ENCODE data around the gene CACNA2D3.

Gene CACNA2D3

DNA sequence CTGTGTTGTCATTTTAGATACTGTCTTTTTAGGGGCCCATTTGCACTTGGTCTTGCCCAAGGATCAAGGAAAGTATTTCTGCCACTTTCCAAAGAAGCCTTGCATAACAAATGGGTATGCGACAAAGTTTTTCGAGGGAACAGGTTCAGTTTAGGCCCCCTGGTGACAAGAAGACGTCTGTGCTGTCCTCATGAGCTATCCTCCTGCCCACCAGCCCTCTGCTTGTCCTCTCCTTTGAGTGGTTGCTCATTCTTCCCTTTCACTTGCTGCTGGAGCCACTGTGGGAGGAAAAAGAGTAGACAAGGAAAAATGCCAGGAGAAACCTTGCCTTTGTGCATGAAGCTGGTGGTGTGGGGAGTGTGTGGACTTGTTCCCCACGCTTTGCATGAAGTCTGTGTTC, 171.9 kb downstream of the CACNA2D3 start:
- no peak for DNase-seq

DNA sequence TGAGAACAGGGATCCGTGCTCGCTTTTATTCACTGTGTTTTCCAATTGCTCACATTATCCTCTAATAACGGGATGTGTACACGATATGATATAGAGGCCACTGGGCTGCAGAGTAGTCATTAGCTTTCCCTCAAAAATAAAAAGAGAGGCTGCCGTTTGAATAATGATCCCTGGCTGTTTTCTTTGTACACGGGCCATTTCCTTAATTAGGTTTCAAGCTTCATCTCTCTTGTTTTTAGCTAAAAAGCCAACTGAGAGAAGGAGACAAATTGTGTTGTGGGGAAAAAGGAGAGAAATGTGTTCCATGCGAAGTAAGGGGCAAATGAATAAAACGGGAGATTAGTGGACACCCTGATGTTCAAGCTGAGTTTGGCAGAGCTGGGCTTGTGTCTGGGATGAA, 174.2 kb downstream of the CACNA2D3 start:
- DNase-seq: no peak

GRCh38 chr3:54299169-54299935, 177.0 kb downstream of the CACNA2D3 start:
- DNase-seq: no peak

DNA sequence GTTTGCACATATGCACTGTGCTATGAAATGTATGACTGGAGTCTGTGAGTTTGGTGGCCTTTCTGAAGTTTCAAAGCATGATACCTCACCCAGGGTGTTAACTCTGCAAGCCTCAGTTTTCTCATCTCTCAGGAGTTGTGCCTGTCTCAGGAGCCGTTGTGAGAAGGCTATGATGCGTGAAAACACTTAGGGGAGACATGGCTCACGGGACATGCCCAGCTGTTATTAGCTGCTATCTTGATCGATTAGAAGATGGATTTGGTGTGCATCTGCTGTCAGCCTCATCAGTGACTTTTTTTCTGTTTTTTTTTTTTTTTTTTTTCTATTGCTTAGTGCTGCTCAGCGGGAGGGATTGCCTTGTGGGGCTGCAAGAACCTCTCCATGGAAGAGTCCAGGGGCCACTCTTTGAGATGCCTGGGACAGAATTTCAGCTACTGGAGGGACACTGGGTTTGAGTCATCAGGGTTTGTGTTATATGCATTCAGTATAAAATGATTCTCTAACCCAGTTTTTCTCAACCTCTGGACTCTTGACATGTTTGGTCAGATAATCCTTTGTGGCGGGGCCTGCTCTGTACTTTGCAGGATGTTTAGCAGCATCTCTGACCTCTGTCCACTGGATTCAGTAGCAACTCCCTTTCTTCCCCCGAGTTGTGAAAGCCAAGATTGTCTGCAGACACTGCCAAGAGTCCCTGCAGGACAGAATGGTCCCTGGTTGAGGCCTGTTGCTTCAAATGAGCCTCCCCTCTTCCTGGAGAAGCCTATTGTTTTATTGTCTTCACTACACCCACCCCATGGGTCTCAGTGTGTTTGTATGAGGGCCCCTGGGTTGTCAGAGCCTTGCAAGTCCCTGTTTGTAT, 181.4 kb downstream of the CACNA2D3 start:
- DNase-seq: no peak

DNA sequence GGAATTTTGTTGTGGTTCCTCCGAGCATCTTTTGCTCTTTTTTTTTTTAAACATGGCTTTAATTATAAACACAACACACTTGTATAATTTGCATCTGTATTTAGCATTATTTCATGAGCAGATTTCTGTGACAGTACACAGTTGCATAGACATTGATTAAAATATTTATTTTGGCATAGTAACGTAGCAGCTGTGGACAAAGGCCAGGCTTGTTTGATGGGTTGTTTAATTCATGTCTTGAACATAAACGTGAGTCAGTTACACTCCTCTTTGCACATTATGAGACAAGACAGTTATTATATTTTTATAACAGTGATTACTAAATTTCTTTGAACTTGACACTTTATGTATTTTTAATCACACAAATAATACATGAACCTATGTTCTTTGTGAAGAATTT, 182.5 kb downstream of the CACNA2D3 start:
- no peak for DNase-seq

GRCh38 chr3:54305409-54306099, 183.2 kb downstream of the CACNA2D3 start:
- no peak for DNase-seq

GRCh38 chr3:54307566-54308180, 185.3 kb downstream of the CACNA2D3 start:
- no peak for DNase-seq

- no peak for DNase-seq
These were observed 187.2 kb downstream of the CACNA2D3 start for GRCh38 chr3:54309601-54310000.

GRCh38 chr3:54311211-54311747, 188.9 kb downstream of the CACNA2D3 start:
- DNase-seq: no peak

- no peak for DNase-seq
These were observed 190.0 kb downstream of the CACNA2D3 start for GRCh38 chr3:54312156-54312899.

GRCh38 chr3:54313418-54313817, 191.1 kb downstream of the CACNA2D3 start:
- DNase-seq: no peak

DNA sequence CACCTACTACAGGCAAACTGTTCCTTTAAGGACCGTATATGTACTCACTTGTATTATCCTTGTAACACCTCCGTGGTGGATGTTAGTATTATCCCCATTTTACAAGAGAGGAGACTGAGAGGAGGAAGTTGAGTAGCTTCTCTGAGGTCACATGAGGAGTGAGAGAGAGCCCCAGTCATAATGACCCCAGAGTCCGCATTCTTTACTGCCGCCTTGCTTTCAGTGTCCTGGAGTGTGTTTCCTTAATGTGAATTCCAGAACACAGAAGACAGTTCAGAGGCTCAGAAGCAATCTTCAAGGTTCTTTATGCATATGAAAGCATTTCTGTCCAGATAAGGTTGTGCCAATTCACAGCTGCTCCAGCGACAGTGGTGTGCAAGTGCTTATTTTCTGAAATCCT, 199.2 kb downstream of the CACNA2D3 start:
- no peak for DNase-seq

GRCh38 chr3:54322354-54322753, 200.0 kb downstream of the CACNA2D3 start:
- DNase-seq: no peak

- DNase-seq: no peak
These were observed 201.8 kb downstream of the CACNA2D3 start for GRCh38 chr3:54324103-54324502.

GRCh38 chr3:54326951-54327350, 204.6 kb downstream of the CACNA2D3 start:
- DNase-seq: no peak

GRCh38 chr3:54331341-54331740, 209.0 kb downstream of the CACNA2D3 start:
- DNase-seq: no peak

DNA sequence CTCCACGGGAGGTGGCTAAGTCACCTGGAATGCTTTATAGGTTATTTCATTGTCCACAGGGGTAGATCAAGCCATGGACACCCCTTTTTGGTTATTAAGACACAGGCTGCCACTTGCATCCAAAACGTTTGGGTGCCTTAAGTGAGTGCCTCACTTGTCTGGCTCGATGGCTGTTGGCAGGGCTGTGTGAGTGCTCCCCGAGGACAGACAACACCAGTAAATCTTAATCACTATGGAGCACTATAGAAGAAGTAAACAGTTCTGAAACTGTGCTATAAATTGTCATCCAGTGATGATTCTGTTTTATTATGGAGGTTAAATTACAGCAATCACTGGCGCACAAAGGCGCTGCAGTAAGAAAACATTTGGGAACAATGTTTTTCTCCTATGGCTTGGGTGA, 215.5 kb downstream of the CACNA2D3 start:
- DNase-seq: no peak

DNA sequence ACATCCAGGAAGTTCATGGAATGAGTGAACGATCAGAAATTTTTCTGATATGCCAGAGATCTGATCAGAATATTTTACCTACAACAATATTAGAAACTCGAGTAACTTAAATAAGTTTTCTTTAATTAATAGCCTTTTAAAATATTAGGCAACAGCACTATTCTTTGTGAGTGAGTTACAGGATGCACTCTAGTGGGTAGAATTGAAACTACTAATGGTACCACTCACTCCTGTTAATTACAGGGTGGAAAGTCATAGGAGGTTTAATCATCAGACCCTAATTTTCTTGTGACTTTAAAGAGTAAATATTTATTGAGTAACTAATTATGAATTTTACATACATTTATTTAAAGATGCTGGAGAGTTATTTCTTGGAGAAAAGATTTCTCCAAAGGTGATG, 217.3 kb downstream of the CACNA2D3 start:
- no peak for DNase-seq

DNA sequence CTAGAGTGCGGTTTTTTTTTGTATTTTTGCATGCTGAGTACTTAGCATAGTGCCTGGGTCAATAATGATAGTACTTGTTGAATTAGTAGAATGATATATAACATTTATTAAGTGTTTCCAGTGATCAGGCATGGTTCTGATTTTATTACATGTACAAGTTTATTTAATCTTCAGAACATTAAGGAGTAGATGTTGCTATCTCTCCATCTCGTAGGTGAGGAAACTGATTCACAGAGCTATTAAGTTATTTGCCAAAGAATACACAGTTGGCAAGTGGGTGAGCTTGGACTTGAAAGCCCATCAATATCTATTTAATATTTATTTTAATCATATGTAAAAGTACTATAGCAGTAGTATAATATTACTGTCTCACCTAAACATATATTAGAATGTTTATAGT, 219.5 kb downstream of the CACNA2D3 start:
- DNase-seq: no peak

GRCh38 chr3:54342676-54343075, 220.3 kb downstream of the CACNA2D3 start:
- no peak for DNase-seq

DNA sequence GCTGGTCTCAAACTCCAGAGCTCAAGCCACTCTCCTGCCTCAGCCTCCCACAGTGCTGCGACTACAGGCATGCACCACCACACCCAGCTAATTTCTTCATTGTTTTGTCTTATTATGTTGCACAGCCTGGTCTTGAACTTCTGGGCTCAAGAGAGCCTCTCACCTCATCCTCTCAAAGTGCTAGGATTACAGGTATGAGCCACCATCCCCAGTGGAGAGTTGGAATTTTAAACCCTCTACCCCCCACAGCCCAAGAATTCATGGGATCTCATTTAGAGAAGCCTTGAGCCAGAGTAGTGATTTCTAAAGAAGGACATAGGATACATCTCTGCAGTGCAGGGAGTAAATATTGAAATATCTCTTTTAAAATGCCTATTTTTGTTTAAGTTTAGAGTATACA, 221.1 kb downstream of the CACNA2D3 start:
- DNase-seq: no peak

DNA sequence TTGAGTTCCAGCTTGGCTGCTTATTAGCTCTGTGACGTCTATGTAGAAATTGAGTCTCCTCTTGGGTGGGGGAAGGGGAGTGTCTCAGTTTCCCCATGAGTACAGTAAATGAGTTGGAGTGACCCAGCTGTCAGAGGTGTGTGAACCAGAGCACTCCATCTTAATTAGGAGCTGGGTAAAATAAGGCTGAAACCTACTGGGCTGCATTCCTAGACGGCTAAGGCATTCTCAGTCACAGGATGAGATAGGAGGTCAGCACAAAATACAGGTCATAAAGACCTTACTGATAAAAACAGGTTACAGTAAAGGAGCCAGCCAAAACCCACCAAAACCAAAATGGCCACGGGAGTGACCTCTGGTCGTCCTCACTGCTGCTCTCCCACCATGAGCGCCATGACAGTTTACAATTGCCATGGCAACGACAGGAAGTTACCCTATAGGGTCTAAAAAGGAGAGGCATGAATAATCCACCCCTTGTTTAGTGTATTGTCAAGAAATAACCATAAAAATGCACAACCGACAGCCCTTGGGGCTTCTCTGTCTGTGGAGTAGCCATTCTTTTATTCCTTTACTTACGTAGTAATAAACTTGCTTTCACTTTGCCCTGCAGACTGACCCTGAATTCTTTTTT, 222.4 kb downstream of the CACNA2D3 start:
- no peak for DNase-seq
